Activated CD4-positive, alpha-beta T cell treated with anti-CD3 and anti-CD28 coated beads, Interleukin-2, Interleukin-6, amounts not matched to agents 100 ng/mL and 50 ng/mL, durations not matched to agents 16 hours and 8 hours (primary cell): Measurements from ENCODE around the gene TANGO2.
"Not testable (repeated sequence)": the region's sequence is repeated elsewhere in the genome, so short reads cannot be mapped to it uniquely, and the experiment has no call there.

ENCODE experiments used
- DNase-seq: peaks from one replicate; pipeline ENCODE4 v3.0.0-alpha.2; 2020

Gene TANGO2

DNA sequence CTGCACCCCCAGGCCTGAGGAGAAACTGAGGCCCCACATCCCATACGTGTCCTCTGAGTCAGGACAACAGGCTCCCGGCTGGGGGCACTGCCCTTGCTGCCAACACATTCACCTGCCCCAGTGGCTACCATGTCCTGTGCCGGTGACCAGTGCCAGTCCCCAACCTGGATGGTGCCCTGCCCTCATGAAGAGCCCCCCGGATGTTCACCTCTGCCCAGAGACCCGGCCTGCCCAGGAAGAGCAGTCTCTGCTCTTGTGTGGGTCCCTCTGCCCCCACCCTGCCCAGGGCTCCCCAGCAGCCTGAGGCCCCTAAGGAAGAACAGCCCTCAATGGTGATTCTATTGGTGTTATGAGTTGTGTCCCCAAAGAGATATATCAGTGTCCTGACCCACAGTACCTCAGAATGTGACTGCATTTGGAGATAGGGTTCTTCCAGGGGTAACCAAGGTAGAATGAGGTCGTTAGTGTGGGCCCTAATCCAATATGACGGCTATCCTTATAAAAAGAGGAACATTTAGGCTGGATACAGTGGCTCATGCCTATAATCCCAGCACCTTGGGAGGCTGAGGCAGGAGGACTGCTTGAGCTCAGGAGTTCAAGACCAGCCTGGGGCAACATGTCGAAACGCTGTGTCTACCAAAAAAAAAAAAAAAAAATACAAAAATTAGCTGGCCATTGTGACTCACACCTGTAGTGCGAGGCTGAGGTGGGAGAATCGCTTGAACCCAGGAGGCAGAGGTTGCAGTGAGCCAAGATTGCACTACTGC is 45.9 kb downstream of the TANGO2 start:
- no peak for DNase-seq

DNA sequence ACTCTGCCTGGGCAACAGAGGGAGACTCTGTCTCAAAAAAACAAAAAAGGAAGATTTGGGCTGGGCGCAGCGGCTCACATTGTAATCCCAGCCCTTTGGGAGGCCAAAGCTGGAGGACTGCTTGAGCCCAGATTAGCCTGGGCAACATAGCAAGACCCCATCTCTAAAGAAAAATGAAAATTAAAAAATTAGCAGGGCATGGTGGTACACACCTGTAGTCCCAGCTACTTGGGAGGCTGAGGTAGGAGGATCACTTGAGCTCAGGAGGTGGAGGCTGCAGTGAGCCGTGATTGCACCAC is 46.4 kb downstream of the TANGO2 start:
- not testable (repeated sequence) for DNase-seq

GRCh38 chr22:20068640-20069039 is 47.7 kb downstream of the TANGO2 start:
- no peak for DNase-seq

- no peak for DNase-seq
Measured at GRCh38 chr22:20069331-20070042, 48.6 kb downstream of the TANGO2 start.

DNA sequence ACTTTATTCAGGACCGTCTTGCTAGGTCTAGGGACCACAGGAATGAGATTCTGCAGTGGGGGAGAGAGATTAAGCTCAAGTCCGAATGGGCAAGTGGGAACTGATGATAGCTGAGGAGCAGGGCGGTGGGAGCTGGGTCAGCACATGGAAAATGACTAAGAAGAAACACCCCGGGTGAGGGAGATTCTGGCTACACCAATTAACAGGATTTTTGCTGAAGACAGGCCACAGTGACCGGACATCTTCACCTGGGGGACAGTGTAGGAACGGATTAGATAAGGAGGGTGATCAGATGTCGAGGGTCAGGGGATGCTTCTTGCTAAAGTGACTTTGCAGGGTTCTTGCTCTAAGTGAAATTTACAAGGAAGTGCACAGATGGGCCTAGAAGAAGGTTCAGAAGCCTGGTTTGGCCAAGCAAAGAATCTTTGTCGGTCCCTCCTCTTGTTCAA is 50.6 kb downstream of the TANGO2 start:
- no peak for DNase-seq

- DNase-seq, result no peak
Measured at GRCh38 chr22:20076627-20077172, 55.8 kb downstream of the TANGO2 start.

- DNase-seq, result peak; percentile 84
Measured at GRCh38 chr22:20079745-20080444, 59.0 kb downstream of the TANGO2 start, which contains the start of gene DGCR8. Gene DGCR8 (plus strand): TSS chr22:20080241. CDS start chr22:20085964, 5,723 bp downstream.

DNA sequence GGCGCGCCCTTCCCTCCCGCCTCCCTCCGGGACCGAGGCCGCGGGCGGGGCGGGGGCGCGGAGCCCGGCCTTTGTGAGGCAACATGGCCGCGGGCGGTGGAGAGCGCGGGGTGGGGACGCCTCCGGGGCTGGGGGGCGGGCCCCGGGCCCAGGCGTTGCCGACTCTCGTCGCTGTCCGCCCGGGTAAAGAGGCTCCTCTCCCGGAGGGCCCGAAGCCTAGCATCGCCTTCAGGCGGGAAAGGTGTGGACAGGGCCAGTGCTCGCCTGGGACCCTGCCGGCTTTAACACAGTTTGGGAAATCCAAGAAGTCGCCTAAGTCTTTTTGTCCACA is 59.5 kb downstream of the TANGO2 start:
- peak; percentile 76 for DNase-seq

- peak; percentile 26 for DNase-seq
Measured at GRCh38 chr22:20080776-20081654, 60.1 kb downstream of the TANGO2 start.

DNA sequence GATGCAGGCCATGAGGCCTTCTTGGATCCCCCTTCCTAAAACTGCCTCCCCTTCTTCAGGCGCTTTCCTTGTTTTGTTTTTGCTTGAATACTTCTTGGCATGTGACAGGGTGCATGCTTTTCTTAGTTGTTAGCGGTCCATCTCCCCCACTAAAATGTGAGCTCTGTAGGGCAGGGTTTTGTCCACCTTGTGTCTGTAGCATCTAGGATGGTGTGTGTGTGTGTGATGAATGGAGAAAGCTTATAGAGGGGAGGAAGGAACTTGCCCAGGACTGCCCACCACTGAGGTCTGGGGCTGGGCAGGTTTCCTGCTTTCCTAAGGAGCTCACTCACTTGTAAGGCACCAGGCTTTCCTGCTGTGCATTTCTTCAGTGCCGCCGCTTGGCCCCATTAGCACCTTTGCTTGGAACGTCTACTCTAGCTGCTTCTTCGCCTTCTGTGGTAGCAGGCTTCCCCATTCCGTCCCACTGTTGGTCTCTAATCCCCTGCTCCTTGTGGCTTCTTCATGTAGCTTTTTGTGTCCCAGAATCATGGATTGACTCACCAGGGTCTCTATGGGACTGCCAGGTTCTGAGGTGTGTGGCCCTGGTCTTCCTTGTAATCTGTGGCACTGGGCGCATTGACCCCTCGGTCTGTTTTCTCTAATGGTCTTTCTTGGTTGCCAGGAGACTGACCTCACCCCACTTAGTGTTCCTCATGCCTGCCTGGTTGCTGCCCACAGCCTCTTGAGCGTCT is 62.4 kb downstream of the TANGO2 start:
- DNase-seq, result no peak

DNA sequence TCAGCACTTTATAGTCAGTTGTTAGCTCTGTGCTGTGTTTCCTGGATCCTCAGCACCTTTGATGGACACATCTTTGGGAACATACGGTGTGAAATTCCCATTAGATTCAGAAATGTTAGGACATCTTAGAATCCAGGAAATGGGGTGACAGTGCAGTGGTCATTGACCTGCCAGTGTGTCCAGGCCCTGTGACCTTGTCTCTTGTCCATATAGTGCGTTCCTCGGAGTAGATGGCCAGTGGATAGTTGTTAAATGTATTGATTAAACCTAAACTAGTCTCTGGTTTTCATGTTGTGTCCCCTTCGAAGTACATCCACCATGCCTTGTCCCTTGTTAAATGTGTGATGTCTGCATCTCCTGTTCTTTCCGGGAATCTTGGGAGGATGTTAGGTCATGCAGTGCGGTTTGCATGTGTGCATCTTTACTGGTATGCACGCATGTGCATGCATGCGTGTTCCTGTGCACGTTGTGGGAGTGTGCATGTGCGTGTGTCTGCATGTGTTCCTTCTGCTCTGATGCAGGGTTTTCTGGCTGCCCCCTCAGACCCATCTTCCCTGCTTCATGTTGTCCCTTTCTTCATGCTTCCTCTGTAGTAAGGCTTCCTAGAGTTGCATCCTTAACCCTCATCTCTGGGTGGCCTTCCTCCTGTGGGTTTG is 63.1 kb downstream of the TANGO2 start:
- DNase-seq, result no peak

- DNase-seq, result peak; percentile 36
Measured at GRCh38 chr22:20084547-20085413, 63.9 kb downstream of the TANGO2 start.

GRCh38 chr22:20085651-20086050 is 64.7 kb downstream of the TANGO2 start:
- DNase-seq, result no peak

GRCh38 chr22:20086101-20086599 is 65.2 kb downstream of the TANGO2 start:
- no peak for DNase-seq

DNA sequence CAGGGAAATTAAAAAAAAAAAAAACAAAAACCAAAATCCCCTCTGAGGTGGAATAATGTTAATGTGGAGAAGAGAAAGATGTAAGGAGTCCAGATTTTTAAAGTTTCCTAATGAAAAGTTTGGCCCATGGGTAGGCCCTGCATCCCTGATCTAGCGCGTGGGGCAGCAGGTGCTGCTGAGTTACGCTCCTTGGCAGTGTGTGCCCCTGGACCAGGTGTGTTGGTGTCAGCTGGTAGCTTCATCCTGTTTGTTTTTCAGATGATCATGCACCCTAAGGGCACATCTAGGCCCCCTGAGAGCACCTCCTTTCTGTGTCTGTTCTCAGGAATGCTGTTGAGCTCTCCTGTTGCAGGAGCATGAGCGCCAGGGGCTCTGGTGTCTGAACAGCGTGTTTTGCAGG is 65.9 kb downstream of the TANGO2 start:
- no peak for DNase-seq

- DNase-seq, result no peak
Measured at GRCh38 chr22:20087319-20088262, 66.7 kb downstream of the TANGO2 start.

DNA sequence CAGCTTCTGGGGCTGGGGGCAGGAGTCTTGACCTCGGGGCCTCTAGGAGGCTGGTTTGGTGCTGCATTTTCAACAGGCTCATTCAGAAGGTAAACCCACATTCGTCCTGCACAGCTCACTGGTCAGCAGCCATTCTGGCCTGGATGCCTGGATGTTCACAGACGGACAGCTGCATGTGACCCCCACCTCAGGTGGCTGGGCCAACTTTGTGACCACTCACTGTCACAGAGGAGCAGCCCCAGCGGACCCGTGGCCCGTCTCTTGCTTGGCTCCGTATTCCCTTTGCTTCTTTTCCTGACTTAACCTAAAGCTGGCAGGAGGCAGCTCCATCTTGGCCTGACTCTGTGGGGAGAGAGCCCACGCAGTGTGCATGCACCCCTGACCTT is 67.3 kb downstream of the TANGO2 start:
- DNase-seq, result no peak

DNA sequence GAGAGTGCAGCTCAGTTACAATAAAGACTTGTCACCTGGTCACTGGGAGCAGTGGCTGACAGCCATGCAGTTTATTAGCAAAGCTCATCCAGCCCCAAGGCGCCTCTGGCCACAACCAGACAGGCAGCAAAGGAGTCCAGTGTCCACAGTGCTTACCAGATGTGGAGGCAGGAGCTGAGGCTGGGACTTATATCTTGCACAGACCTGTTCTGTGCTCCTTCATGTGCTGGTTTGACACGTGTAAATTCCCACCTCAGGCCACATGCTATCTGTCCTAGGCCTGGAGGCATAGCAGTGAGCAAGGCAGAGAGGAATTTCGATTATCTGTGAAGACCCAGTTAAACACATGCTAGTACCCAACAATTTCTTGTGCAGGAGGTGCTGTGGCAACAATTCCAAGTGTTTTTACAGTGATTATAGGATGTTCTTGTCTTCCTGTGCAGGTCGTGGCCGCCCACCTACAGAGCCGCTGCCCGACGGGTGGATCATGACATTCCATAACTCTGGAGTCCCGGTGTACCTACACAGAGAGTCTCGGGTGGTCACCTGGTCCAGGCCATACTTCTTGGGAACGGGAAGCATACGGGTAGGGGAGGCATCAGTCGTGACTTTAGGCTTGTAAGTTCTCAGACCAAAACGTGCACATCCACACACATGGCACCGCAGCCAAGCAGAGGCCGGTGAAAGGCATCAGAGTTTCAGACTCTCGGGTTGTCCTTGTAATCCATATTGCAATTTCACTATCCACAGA is 68.5 kb downstream of the TANGO2 start:
- no peak for DNase-seq
